GM18870 (cell line): Measurements from ENCODE around the gene SPX.

Source experiments
- ATAC-seq: cut with Tn5 transposase; IDR thresholded peaks from one replicate; pipeline ENCODE4 v1.9.1; 2021; ENCODE audit warnings: moderate library complexity; ENCODE audit not compliant: unreplicated experiment

Gene SPX

DNA sequence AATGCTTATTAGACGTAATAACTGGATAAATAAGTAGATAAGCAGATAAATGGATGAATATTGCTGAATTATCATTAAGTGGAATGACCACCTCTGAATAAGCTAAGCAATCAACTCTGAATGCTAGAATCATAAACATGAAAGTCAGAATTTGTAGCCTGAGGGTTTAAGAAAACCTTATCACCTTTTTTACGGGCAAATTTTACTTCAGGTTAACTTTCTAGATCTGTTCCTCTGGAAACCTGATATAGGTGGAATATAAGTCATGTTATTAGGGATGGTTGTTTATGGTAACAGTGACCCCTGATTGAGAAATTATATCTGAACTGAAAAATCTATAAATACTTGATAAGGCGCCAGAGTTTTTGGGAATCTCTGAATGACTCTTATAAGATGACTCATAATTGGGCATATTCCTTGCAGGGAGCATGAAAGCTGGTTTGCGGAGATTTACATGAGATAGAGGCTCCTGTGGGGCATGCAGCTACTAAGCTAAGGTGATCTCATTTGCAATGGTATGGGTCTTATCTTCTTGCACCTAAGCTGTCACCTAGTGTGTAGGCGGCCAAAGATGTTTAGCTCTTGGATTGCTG is 12.1 kb downstream of the SPX start:
- ATAC-seq = no peak

DNA sequence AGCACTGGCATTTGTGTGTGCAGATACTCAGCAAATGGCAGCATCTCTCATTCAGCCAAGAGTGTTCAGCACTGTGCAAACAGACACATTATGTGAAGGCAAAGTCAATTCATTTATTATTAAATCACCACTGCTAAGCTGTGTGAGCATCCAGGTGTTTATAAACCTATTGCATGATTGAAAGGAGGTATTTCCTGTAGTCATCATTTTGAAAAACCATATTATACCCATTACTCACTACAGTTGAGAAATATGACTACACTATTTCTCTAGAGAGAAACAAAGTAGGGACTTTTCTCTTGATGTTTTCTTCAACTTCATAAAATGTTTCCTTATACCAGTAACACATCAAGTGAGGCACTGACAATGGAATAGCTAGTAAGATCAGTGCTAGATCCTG is 13.7 kb downstream of the SPX start:
- ATAC-seq = no peak

DNA sequence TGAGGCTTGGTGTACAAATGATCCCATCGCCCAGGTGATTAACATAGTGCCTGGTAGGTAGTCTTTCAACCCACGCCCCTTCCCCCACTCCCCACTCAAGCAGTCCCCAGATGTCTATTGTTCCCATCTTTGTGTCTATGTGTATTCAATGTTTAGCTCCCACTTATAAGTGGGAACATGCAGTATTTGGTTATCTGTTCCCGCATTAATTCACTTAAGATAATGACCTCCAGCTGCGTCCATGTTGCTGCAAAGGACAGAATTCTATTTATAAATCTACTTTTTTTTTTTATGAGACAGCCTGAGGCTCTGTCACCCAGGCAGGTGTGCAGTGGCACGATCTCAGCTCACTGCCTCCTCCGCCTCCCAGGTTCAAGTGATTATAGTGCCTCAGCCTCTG is 15.7 kb downstream of the SPX start:
- no peak for ATAC-seq

DNA sequence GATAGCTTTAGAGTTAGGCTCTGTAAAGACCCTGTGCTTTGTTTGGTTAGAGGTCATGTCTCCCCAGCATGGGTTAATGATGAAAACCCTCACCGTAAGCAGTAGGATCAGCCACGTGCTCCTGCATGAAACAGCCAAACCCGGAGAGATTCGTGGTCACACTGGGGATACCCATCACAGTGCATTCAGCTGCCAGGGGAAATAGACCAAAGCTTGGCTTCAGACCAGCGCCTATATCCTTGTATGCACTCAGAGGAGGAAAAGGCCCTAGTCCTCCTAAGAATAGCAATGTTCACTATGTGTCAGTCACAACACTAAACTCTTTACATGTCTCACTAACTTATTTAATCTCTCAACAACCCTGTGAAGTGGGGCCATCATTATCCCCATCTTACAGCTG is 16.3 kb downstream of the SPX start:
- ATAC-seq = no peak

DNA sequence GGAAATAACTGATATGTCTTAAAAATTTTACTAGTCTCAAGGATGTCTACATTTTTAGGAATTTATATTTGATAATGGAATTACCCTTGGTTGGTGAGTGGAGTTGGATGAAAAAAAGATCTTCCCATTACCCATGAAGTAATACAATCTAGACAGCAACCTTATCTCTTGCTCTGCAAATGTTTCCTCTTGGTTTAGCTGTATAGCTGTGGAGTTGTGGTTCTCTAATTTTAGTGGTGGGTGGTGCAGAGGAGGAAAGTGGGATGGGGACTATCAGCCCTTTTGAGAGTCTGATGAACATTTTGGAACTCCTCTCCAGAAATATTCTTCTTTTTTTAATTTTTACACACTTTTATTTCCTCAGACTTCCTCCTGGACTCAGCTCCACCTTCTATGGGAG is 17.1 kb downstream of the SPX start:
- no peak for ATAC-seq

DNA sequence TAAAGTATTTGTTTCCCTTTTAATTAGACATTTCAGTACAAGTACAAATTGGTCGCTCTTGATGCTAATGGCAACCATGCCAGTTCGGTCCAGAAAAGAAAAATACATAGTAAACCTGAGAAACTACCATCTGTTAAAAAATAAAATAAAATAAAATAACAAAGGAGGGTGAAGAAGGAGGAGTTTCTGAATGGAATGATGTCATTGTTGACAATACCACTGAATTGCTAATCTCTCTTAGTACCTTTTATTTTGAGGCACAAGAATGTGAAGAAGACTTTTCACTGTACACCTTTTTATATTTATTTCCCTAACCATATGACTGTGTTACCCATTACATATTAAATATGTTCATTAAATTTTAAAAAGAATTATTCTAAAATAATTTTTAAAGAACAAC is 19.5 kb downstream of the SPX start:
- no peak for ATAC-seq

DNA sequence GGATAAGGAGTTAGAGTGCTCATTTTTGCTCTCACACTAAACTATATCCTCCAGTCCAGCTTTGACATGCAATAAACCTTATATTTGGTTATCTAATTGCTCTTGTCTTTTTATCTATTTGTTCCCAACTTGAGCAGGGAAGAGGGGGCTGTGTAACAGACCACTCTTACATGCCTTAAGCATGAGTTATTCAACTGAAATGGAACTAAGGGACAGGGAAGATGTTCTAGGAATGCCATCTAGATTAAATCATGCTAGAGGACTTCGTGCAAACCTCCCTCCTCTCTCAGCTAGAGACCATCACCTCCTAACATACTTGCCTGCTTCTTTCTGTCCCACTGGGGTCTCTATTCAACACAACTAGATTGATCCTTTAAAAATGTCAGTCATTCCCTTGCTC is 20.6 kb downstream of the SPX start:
- no peak for ATAC-seq

DNA sequence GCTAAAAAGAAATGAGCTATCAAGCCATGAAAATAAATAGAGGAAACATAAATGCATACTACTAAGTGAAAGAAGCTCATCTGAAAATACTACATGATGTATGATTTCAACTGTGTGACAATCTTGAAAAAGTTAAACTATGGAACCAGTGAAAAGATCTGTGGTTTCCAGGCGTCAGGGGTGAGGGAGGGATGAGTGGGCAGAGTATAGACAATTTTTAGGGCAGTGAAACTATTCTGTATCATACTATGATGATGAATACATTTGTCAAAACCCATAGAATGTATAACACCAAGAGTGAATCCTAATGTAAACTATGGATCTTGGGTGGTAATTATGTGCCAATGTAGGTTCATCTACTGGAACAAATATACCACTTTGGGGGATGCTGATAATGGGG is 21.3 kb downstream of the SPX start:
- no peak for ATAC-seq

DNA sequence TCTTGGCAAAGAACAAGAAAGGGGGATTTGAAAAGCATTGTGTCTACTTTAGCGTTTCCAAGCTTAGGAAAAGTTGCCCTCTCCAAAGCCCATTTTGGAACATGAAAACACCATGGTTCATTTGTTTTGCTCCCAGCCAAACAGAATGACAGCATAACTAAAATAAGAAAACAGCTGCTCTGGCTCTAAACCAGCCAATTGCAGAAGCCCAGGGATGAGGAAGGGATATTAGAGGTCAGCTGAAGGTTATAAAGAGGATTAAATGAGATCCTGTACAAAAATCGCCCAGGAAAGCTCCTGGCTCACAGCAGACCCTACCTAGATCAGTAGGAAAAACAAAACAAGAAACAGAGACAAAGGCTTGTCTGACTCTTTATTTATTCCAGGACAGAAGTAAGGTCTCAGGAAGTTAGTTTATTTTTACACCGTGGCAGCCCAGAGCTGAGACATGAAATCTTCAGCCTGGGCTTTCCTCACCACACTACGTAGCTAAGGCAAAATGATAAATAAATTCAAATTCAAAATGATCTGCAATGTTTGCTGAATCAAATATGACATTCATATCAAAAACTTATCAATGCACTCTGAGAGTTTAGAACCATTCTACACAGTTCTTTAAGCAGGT is 25.9 kb downstream of the SPX start:
- ATAC-seq = no peak

DNA sequence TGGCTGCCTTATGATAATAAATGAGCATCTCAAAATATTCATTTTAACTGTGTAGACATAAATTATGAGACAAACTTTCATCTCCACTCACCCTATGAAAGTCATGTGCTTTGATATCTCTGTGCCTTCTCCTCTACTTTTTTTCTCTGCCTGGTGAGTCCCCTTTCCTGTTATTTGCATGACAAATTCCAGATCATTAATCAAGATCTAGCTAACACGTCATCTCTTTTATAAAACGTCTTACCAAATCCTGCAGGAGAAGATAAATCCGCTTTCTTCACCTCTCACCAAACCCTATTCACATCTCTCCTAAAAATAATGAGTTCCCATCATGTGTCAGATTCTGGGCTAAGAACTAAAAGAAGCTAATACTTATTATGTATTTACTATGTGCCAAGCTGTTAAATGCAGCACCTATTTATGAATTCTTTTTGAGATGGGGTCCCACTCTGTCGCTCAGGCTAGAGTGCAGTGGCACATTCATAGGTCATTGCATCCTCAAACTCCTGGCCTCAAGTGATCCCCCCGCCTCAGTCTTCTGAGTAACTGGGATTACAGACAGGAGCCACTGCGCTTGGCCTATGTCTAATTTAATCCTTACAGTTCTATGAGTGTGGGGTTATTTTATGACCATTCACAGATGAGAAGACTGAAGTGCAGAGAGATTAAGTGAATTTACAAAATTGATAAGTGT is 26.7 kb downstream of the SPX start:
- ATAC-seq = no peak

DNA sequence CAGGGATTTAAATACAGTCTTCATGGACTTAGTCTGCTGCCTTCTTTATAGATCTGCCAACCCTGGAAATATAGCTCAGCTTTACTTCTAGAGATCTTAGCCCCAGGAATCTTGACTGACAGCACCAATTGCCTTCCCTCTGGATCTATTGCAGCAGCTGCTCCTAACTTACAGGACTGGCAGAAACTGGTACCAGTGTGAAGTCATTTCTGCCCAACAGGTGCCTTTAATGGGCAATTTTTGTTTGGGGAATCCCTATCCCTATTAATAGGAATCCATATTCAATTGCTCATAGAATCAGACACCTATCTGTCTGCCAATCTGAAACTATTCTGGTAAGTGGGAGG is 27.2 kb downstream of the SPX start:
- no peak for ATAC-seq

DNA sequence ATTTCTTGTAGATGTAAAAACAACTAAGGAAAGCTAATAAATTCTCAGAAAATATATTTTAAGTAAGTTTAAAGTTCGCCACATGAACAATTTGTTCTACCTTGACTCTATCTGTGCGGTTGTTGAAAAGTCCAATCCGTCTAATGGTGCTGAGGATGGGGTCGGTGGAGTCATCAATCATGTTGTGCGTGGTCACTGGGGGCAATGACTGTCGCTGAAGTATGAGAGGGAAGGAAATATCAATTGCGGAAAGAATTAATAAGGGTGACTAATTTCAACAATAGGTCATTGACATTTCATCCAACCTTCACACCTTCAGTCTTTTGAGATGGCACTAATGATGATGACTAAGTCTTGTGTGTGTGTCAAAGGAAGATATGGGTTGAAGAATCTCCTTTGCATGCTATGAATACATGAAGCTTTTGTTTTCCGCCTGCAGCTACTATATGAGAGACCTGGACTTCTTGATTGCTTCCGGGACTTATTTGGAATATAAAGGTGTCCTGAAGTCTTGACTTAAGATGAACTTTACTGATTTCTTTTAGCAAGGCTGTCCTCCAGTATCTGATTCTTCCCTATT is 32.1 kb downstream of the SPX start:
- ATAC-seq = no peak

DNA sequence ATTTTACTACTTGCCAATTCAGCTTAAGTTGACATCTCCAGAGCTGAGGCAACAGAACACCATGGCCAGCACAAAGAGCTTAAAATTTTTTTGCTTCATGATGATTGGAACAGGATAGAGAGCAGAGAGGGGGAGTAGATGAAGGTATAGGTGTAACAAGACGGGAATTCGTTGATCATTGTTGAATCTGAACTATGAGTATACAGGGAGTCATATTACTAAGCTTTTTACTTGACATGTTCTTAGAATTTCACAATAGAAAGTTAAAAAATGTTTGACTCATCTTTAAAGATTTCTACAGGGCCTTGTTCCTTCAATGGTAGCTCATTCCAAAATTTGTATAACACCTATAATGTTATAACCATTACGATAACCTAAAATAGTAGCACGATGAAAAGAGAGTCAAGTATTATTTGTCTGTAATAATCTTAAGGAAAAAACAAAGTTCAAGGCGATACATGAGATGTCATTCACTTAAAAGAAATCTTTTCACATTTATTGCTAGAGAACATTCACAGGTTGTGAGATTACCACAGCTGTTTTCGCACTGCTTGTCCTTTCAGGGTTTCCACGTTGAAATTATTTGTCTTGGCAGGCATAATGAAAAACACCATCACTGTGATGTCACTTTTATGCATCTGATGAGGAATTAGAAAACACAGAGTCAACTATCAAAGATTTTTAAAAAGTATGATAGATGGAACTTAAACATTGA is 33.9 kb downstream of the SPX start:
- no peak for ATAC-seq

DNA sequence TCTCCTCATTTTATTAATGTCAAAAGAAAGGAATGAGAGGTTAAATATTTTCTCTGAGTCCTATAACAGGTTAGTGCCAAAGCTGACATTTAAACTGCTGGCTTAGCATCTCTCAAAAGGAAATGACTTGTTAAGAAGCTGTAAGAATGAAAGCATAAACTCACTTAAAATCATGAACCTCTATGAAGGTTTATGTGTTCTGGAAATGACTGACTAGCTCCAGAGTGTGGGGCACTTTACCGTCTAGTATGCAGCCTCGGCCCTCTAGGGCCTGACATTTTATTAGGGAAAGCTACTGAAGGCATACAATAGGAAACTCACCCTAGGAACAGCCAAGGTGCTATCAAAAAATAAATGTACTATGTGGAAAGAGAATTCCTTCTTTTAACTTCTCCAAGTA is 35.1 kb downstream of the SPX start:
- ATAC-seq = no peak

DNA sequence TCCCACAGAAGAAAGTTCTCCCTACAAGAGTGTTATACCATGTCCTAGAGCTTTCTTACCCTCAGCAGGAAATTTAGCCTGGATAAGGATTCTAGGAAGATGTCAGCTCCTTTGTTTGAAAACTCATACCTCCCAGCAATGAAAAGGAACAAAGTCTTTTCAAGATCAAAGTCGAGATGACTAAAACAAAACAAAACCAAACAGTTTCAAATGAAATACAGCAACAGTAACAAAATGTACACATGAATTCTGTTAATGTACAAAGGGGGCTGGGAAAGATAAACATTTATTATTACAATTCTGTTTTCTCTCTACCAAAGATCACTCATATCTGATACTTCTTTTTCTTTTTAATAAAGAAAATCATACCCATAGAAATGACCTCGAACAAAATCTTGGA is 36.8 kb downstream of the SPX start:
- ATAC-seq = no peak

DNA sequence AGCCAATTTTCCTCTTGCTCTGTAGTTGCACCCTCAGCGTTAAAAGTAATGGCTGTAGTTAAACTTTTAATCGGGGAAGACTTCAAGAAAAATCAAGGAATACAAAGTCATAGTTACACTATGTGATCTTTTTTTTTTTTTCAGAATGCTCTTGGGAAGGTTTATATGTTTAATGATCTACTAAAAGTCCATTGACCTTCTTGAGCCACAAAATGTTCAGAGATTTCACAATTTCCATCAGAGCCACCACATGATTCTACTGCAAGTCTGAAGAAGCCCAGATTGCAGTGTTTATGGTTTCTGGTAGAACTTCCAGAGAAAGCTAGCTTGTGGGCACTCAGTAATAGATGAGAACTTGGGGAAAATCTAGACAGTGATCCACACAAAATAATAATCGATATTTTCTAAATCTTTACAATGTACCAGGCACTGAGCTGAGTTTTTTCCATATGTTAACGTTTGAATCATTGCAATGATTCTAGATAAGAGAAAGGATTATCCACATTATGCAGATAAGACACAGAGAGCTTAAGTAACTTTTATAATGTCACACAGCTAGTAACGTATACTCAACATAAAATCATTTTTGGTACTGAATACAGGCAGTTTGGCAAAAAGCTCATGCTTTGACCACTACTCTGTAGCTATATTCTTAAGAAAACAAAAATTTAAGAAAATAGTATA is 40.3 kb downstream of the SPX start:
- ATAC-seq = no peak

DNA sequence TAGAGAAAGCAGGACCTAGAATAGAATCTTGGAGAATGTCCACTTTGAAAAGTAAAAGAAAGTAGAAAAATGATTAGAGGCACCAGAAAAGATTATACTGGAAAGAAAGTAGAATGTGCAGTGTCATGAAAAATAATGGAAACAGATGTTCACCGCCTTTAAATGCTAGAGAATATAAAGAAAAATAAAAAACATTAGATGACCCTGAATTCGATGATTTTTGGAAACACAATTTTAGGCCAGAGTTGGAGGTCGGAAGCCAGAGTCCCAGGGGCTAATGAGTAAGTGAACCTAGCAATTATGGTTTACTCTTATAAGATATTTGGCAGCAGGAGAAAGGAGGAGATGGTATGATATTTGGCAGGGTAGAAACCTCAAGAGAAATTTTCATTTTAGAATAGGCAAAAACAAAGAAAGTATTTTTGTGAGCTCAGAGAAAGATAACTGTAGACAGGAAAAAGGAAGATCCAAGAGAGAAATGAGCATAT is 40.9 kb downstream of the SPX start:
- ATAC-seq = no peak

DNA sequence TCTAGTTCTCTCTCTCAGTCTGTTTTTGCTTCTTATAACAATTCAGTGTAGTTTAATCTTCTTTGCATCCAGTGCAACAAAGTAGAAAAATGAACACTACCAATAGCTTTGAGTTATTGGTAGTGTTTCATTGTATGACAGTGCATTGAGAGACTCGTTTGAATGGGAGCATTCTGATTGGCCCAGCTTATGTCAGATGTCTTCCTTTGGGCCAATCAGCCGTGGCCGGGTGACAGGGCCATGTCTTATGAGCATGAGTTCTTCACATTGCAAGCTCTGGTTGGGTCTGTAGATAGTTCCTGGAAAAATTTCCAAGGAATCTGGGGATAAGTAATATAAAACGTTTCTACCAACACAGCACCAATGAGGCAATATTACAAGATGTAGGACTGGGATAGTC is 42.0 kb downstream of the SPX start:
- ATAC-seq = no peak

DNA sequence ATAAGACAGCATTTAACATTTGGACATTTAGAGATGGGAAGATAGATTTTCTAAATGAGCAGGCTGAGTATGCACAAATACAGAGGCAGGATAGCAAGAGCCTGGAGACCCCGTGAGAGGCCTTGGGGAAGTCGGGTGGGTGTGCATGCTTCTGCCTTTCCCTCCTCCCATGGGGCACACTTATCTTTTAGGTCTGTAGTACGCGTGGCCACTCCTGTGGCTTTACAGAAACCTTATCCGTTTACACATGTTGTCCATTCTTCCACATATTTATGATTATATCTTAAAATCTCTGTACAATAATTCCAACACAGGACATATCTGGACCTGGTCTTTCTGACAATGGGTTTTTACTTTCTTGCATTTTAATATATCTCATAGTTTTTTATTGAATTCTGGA is 45.0 kb downstream of the SPX start:
- ATAC-seq = no peak

DNA sequence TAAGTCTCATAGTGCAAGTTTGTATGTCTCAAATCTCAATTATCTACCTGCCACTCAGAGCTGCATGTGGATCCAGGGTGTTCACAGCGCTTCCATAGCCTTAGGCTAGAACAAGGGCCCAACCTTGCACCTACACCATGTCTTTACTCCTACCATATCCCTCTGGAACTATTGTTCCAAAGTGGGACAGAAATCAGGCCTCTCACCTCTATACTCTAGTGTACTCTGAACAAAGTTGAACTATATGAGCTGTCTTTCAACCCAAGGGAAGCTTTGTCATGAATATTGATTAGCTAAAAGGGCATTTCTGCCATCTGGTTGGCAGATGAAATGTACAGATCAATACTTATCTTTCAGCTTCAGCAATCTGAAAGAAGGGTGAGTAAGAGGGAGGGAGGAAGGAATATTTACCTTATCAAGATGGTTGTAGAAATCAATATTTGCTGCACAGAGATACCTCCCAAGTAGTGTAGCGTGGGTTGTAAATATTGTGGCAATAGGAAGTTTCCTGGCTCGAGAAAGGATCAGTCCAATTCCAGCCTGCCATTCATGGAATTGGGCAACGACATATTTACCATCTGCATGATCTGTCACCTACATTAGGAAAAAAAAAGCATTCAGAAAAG is 47.8 kb downstream of the SPX start:
- ATAC-seq = no peak

DNA sequence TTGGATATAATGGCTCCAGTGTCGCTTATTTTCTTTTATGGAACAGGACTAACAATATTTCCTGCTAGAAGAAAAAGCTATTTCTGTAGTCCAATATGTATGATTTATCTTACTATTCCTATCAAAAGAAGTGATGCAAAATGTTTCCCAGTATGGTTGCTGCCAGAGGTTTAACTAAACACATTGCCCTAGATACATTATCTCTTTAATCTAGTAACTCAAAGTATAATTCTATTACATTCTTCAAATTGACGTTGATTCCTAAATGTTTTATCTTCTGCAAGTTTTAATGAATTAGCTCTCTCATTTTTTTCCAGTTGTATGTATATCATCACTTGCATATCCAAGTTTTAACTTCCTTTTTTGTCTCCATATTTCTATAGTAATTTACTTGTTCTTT is 50.3 kb downstream of the SPX start:
- ATAC-seq = no peak
